ENCODE results near the gene EDN2. TPM values are rescaled to one million over a fixed set of nuclear protein-coding genes. Genes with fewer than 3 reads are reported as not detected.

The EDN2 gene
- polyA plus RNA-seq, 4 donors, result 1.0 to 22.8 (median 9.5) TPM

- Histone ChIP-seq H3K4me1 (ENCODE audit: control insufficient read depth in 3 of 3, insufficient read depth in 2 of 3, low read depth in 1 of 3, low read length in 2 of 3) (peaks cover 0 to 30% (median 10%) of the 10 kb centered on the region in 3 donors), H3K27me3 (ENCODE audit: control insufficient read depth in 3 of 3, insufficient read depth in 3 of 3, low read length in 3 of 3) (no peaks in the 10 kb centered on the region), H3K9me3 (ENCODE audit: control insufficient read depth in 2 of 2, insufficient read depth in 1 of 2, low read depth in 1 of 2, low read length in 1 of 2) (peaks cover 0 to 13% of the 10 kb centered on the region in 2 donors), H3K4me3 (ENCODE audit: low read depth in 1 of 3, low read length in 3 of 3) (no peak overlapping the region), H3K36me3 (ENCODE audit: control insufficient read depth in 3 of 3, insufficient read depth in 2 of 3, low read depth in 1 of 3, low read length in 3 of 3) (no peaks in the 10 kb centered on the region), H3K27ac (ENCODE audit: low read depth in 1 of 3, low read length in 2 of 3) (no peak overlapping the region)
- no peak for DNase-seq
- FAIRE-seq, result no peak
- WGBS, 3 donors, result 76% methylated on average over 4 of the region's 4 CpGs
These were observed 35.7 kb downstream of the EDN2 start for GRCh38 chr1:41448821-41449220.

GRCh38 chr1:41447995-41448770 is 36.3 kb downstream of the EDN2 start:
- no peak overlapping the region for H3K4me3 ChIP-seq (ENCODE audit: low read depth in 1 of 3, low read length in 3 of 3)
- DNase-seq (no peak), FAIRE-seq (no peak)
- WGBS, 3 donors, result 73 to 82% (median 79%) methylated on average over 8 of the region's 8 CpGs
- H3K27ac ChIP-seq (ENCODE audit: low read depth in 1 of 3, low read length in 2 of 3), result no peak overlapping the region
- H3K27me3 ChIP-seq (ENCODE audit: control insufficient read depth in 3 of 3, insufficient read depth in 3 of 3, low read length in 3 of 3), result no peaks in the 10 kb centered on the region
- peaks cover 0 to 13% of the 10 kb centered on the region in 2 donors for H3K9me3 ChIP-seq (ENCODE audit: control insufficient read depth in 2 of 2, insufficient read depth in 1 of 2, low read depth in 1 of 2, low read length in 1 of 2)
- no peaks in the 10 kb centered on the region for H3K36me3 ChIP-seq (ENCODE audit: control insufficient read depth in 3 of 3, insufficient read depth in 2 of 3, low read depth in 1 of 3, low read length in 3 of 3)
- H3K4me1 ChIP-seq (ENCODE audit: control insufficient read depth in 3 of 3, insufficient read depth in 2 of 3, low read depth in 1 of 3, low read length in 2 of 3), result peaks cover 0 to 24% (median 6%) of the 10 kb centered on the region in 3 donors

DNA sequence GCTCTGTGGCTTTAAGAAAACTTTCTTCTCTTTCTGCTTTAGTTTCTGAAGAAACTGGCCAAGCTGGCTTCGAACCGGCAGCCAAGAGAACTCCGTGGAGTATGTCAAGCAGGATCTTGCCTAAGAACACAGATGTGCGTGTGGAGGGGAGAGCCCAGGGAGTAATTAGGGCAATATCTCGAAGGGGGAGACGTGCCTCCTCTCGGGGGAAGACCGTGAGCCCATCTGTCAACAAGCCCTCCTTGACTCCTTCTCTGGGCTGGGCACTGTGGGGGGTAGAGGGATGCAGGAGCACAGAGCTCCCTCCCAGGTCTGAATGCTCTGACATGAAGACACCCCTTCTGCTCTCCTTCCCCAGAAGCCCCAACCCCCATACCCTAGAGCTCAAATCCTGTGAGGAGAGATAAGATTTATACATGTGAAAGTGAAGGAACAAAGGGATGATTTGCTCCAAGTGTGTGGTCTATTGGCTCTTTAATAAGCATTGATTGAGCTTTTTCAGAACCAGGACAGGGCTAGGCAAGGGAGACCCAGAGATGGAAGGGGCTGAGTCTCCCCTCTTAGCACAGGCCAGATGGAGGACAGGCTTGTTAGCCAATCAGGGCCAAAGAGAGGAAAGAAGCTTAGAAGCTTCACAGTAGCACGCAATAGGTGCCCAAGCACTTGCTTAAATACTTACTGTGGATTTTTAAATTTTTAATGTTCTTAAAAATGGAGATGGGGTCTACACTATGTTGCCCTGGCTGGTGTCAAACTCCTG is 37.5 kb downstream of the EDN2 start:
- H3K27me3 ChIP-seq (ENCODE audit: control insufficient read depth in 3 of 3, insufficient read depth in 3 of 3, low read length in 3 of 3), result no peaks in the 10 kb centered on the region
- H3K27ac ChIP-seq (ENCODE audit: low read depth in 1 of 3, low read length in 2 of 3), result no peak overlapping the region
- no peak for FAIRE-seq
- H3K4me3 ChIP-seq (ENCODE audit: low read depth in 1 of 3, low read length in 3 of 3), result no peak overlapping the region
- H3K36me3 ChIP-seq (ENCODE audit: control insufficient read depth in 3 of 3, insufficient read depth in 2 of 3, low read depth in 1 of 3, low read length in 3 of 3), result no peaks in the 10 kb centered on the region
- DNase-seq, result no peak
- peaks cover 0 to 13% of the 10 kb centered on the region in 2 donors for H3K9me3 ChIP-seq (ENCODE audit: control insufficient read depth in 2 of 2, insufficient read depth in 1 of 2, low read depth in 1 of 2, low read length in 1 of 2)
- H3K4me1 ChIP-seq (ENCODE audit: control insufficient read depth in 3 of 3, insufficient read depth in 2 of 3, low read depth in 1 of 3, low read length in 2 of 3), result peaks cover 0 to 13% (median 2%) of the 10 kb centered on the region in 3 donors
- WGBS, 3 donors, result 68 to 71% (median 70%) methylated on average over 9 of the region's 9 CpGs

DNA sequence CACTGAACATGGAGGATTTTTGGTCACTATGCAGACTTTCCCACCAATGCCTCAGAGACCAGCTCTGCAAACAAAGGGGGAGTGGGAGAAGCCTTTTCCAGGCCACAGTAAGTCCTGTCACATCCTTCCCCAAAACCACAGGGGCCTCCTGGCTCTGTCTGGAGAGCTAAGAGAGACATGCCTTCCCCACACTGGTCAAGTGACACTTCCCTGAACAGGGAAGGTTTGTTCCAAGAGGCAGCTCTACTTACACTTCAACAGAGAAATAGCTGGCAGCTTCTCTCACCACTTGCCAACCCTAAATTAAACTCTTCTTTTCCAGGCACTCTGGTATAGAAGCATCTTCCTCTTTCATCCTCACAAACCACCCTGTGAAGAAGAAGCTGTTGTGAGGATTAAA is 39.7 kb downstream of the EDN2 start:
- peaks cover 0 to 13% of the 10 kb centered on the region in 2 donors for H3K9me3 ChIP-seq (ENCODE audit: control insufficient read depth in 2 of 2, insufficient read depth in 1 of 2, low read depth in 1 of 2, low read length in 1 of 2)
- no peak overlapping the region for H3K4me3 ChIP-seq (ENCODE audit: low read depth in 1 of 3, low read length in 3 of 3)
- no peak overlapping the region for H3K27ac ChIP-seq (ENCODE audit: low read depth in 1 of 3, low read length in 2 of 3)
- FAIRE-seq, result no peak
- no peaks in the 10 kb centered on the region for H3K27me3 ChIP-seq (ENCODE audit: control insufficient read depth in 3 of 3, insufficient read depth in 3 of 3, low read length in 3 of 3)
- no peaks in the 10 kb centered on the region for H3K36me3 ChIP-seq (ENCODE audit: control insufficient read depth in 3 of 3, insufficient read depth in 2 of 3, low read depth in 1 of 3, low read length in 3 of 3)
- H3K4me1 ChIP-seq (ENCODE audit: control insufficient read depth in 3 of 3, insufficient read depth in 2 of 3, low read depth in 1 of 3, low read length in 2 of 3), result peaks cover 0 to 10% (median 0%) of the 10 kb centered on the region in 3 donors
- DNase-seq, result no peak

DNA sequence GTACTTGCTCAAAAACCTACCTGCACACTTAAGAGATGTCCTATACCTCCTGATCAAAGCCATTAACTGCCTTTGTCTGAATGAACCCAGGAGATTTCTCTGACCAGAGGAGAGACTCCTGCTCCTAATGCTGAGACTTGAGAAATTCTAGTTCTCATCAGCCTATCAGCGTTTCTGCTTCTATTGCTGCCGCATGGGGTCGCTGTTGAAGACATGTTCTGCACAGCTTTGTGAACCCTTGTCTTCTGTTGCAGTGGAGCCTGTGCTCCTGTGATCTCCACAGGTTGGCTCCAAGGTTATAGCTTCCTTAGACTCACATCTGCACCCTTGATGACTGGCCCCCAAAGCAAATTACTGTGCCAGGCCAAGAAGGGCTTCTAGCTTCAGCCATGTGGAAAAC is 40.2 kb downstream of the EDN2 start:
- 48 to 73% (median 50%) methylated on average over 3 of the region's 3 CpGs for WGBS, 3 donors
- Histone ChIP-seq H3K27me3 (ENCODE audit: control insufficient read depth in 3 of 3, insufficient read depth in 3 of 3, low read length in 3 of 3) (no peaks in the 10 kb centered on the region), H3K9me3 (ENCODE audit: control insufficient read depth in 2 of 2, insufficient read depth in 1 of 2, low read depth in 1 of 2, low read length in 1 of 2) (peaks cover 0 to 13% of the 10 kb centered on the region in 2 donors), H3K36me3 (ENCODE audit: control insufficient read depth in 3 of 3, insufficient read depth in 2 of 3, low read depth in 1 of 3, low read length in 3 of 3) (no peaks in the 10 kb centered on the region), H3K4me3 (ENCODE audit: low read depth in 1 of 3, low read length in 3 of 3) (no peak overlapping the region), H3K4me1 (ENCODE audit: control insufficient read depth in 3 of 3, insufficient read depth in 2 of 3, low read depth in 1 of 3, low read length in 2 of 3) (peaks cover 0 to 6% (median 0%) of the 10 kb centered on the region in 3 donors), H3K27ac (ENCODE audit: low read depth in 1 of 3, low read length in 2 of 3) (no peak overlapping the region)
- FAIRE-seq (no peak), DNase-seq (no peak)

DNA sequence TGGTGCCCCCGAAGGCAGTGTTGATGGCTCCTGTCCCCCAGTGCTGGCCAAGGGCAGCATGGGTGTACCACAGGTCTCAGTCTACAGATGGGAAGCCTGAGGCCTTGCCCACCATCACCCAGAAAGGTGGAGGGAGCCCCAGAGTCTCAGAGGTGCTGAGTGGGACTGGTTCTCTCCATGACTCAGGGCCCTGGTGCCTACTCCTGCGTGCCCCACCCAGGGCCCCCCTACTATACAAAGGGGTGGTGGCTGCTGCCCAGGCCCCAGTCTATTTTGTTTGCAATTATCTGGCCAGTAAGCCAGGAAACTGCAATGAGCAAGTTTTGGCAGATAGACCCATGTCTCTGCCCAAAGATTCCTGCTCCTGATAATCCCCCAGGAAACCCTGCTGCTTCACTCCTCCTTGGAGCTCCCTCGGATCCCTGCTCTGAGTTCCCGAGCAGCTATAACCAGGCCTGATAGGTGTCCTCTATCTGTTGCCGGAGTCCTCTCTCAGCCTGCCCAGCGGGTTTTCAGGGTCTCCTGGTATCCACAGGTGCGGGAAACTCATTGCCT is 41.7 kb downstream of the EDN2 start:
- FAIRE-seq (no peak), DNase-seq (no peak)
- H3K36me3 ChIP-seq (ENCODE audit: control insufficient read depth in 3 of 3, insufficient read depth in 2 of 3, low read depth in 1 of 3, low read length in 3 of 3), result no peaks in the 10 kb centered on the region
- H3K27me3 ChIP-seq (ENCODE audit: control insufficient read depth in 3 of 3, insufficient read depth in 3 of 3, low read length in 3 of 3), result no peaks in the 10 kb centered on the region
- 74 to 79% (median 74%) methylated on average over 7 of the region's 7 CpGs for WGBS, 3 donors
- H3K27ac ChIP-seq (ENCODE audit: low read depth in 1 of 3, low read length in 2 of 3), result no peak overlapping the region
- H3K4me3 ChIP-seq (ENCODE audit: low read depth in 1 of 3, low read length in 3 of 3), result no peak overlapping the region
- H3K9me3 ChIP-seq (ENCODE audit: control insufficient read depth in 2 of 2, insufficient read depth in 1 of 2, low read depth in 1 of 2, low read length in 1 of 2), result peaks cover 0 to 13% of the 10 kb centered on the region in 2 donors
- H3K4me1 ChIP-seq (ENCODE audit: control insufficient read depth in 3 of 3, insufficient read depth in 2 of 3, low read depth in 1 of 3, low read length in 2 of 3), result no peaks in the 10 kb centered on the region

DNA sequence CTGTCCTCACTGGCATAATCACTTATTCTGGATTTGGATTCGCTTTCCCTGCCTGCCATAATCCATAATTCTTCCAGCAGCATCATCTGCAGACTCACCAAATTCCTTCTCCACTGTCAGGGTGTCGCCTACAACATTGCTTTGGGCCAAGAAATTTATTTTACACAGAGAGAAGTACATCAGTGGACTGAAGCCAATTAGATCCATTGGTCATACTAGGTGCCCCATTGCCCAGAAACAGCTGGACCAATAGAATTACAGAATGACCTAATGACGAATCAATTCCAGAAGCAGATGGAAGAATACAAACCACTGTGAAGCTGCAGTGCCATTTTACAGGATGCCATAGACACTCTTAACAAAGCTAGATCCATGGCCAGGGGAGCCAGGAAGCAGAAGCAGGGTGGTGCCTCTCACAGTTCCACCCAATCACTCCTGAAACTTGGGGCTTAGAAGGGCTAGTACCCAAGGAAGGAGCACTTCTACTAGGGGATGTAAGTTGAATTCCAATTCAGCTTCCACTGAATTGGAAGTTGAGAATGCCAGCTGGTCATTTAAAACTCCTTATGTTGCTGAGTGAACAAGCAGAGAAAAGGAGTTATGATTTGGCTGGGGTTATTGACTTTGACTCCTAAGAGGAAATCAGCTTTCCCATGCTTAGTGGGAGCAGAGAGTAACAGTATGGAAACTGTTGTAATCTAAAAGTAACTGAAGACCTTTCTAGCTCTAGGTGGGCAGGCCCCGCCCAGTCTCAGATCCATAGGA is 44.0 kb downstream of the EDN2 start:
- Histone ChIP-seq H3K9me3 (ENCODE audit: control insufficient read depth in 2 of 2, insufficient read depth in 1 of 2, low read depth in 1 of 2, low read length in 1 of 2) (peaks cover 0 to 13% of the 10 kb centered on the region in 2 donors), H3K27ac (ENCODE audit: low read depth in 1 of 3, low read length in 2 of 3) (no peak overlapping the region), H3K4me1 (ENCODE audit: control insufficient read depth in 3 of 3, insufficient read depth in 2 of 3, low read depth in 1 of 3, low read length in 2 of 3) (no peaks in the 10 kb centered on the region), H3K4me3 (ENCODE audit: low read depth in 1 of 3, low read length in 3 of 3) (no peak overlapping the region), H3K36me3 (ENCODE audit: control insufficient read depth in 3 of 3, insufficient read depth in 2 of 3, low read depth in 1 of 3, low read length in 3 of 3) (no peaks in the 10 kb centered on the region), H3K27me3 (ENCODE audit: control insufficient read depth in 3 of 3, insufficient read depth in 3 of 3, low read length in 3 of 3) (peaks cover 0 to 6% (median 0%) of the 10 kb centered on the region in 3 donors)
- no peak for FAIRE-seq
- WGBS, 3 donors, result 84 to 90% (median 85%) methylated on average over 4 of the region's 4 CpGs
- no peak for DNase-seq

GRCh38 chr1:41439234-41439633 is 45.2 kb downstream of the EDN2 start:
- peaks cover 0 to 4% of the 10 kb centered on the region in 2 donors for H3K9me3 ChIP-seq (ENCODE audit: control insufficient read depth in 2 of 2, insufficient read depth in 1 of 2, low read depth in 1 of 2, low read length in 1 of 2)
- 80 to 83% (median 82%) methylated on average over 6 of the region's 6 CpGs for WGBS, 3 donors
- no peaks in the 10 kb centered on the region for H3K4me1 ChIP-seq (ENCODE audit: control insufficient read depth in 3 of 3, insufficient read depth in 2 of 3, low read depth in 1 of 3, low read length in 2 of 3)
- H3K27ac ChIP-seq (ENCODE audit: low read depth in 1 of 3, low read length in 2 of 3), result no peak overlapping the region
- no peak overlapping the region for H3K4me3 ChIP-seq (ENCODE audit: low read depth in 1 of 3, low read length in 3 of 3)
- H3K36me3 ChIP-seq (ENCODE audit: control insufficient read depth in 3 of 3, insufficient read depth in 2 of 3, low read depth in 1 of 3, low read length in 3 of 3), result no peaks in the 10 kb centered on the region
- FAIRE-seq (no peak), DNase-seq (no peak)
- peaks cover 0 to 8% (median 4%) of the 10 kb centered on the region in 3 donors for H3K27me3 ChIP-seq (ENCODE audit: control insufficient read depth in 3 of 3, insufficient read depth in 3 of 3, low read length in 3 of 3)
